Measurements from ENCODE around the gene AUTS2.

AUTS2 gene

GRCh38 chr7:70615066-70615606 is 1016.9 kb downstream of the AUTS2 start:
- no peak overlapping the region for H3K4me3 ChIP-seq (ENCODE audit: low read depth, low read length)
- TF ChIP-seq, protein P1, sequence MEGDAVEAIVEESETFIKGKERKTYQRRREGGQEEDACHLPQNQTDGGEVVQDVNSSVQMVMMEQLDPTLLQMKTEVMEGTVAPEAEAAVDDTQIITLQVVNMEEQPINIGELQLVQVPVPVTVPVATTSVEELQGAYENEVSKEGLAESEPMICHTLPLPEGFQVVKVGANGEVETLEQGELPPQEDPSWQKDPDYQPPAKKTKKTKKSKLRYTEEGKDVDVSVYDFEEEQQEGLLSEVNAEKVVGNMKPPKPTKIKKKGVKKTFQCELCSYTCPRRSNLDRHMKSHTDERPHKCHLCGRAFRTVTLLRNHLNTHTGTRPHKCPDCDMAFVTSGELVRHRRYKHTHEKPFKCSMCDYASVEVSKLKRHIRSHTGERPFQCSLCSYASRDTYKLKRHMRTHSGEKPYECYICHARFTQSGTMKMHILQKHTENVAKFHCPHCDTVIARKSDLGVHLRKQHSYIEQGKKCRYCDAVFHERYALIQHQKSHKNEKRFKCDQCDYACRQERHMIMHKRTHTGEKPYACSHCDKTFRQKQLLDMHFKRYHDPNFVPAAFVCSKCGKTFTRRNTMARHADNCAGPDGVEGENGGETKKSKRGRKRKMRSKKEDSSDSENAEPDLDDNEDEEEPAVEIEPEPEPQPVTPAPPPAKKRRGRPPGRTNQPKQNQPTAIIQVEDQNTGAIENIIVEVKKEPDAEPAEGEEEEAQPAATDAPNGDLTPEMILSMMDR (IDR thresholded peaks at IDR 0.05; ENCODE audit: low read depth, low read length, missing control alignments): no peak
- no peak for DNase-seq (ENCODE audit: low read depth)

DNA sequence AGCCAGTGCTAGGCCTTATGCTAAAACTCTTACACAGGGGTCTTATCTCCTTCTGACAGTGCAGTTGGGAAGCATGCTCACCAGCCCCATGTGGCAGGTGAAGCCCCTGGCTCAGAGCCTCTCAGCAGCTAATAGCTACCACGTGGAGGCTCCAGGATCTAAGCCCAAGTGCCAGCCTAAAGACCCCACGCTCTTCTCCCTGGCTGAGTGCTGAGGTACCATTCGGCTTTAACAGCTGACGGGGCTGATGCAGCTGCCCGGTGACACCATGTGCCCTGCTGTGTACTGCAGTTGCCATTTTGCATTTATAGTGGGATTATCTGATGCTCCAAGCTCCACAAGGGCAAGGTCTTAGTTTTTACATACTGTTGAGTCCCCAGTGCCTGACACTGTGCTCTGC is 1017.9 kb downstream of the AUTS2 start:
- no peak overlapping the region for H3K4me3 ChIP-seq (ENCODE audit: low read depth, low read length)
- no peak for DNase-seq (ENCODE audit: low read depth)
- TF ChIP-seq, protein P1 (IDR thresholded peaks at IDR 0.05; ENCODE audit: low read depth, low read length, missing control alignments): no peak

DNA sequence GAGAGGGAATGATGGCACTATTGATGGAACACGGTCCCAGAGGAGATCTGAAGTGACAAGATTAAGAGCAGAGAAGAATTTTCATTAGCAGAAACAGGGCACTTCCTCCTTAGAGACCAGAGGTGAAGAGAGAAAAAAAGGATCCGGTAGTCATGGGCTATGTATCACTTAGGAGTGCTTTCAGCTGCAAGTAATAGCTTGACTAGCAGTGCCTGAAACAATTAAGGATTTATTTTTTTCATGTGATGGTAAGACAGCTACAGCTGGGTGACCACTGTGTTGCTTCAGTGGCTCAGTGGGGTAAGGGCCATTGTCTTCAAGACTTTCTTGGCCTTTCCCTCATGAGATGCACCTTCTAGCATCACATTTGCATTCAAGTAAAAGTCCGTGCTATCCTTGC is 1018.5 kb downstream of the AUTS2 start:
- TF ChIP-seq, protein P1 (IDR thresholded peaks at IDR 0.05; ENCODE audit: low read depth, low read length, missing control alignments): no peak
- DNase-seq (ENCODE audit: low read depth): no peak
- H3K4me3 ChIP-seq (ENCODE audit: low read depth, low read length): no peak overlapping the region

DNA sequence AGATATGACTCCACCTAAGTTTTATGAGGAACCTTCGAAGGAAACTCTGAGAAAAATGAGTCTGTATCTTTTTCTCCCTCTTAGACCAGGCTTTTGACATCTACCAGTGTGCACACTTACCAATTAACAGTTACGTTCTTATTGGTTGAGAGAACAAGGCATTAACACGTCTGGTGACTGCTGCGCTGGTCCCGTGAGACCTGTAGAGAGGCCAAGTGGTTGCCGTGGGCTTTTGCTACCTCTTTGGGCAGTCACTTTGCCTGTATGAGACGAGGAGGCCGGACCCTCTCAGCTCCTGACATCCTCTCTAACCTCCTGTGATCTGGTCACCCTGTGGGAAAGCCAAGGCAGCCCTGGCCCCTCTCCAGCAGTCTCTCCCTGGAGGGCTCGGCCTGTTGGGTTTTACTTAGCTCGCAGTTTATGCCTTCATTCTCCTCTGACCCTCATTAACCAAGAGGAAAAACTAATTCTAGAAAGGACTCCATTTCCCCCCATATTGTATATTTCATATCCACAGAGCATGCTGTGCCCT is 1019.8 kb downstream of the AUTS2 start:
- no peak overlapping the region for H3K4me3 ChIP-seq (ENCODE audit: low read depth, low read length)
- TF ChIP-seq, protein P1 (IDR thresholded peaks at IDR 0.05; ENCODE audit: low read depth, low read length, missing control alignments): no peak
- no peak for DNase-seq (ENCODE audit: low read depth)

- TF ChIP-seq, protein P1 (IDR thresholded peaks at IDR 0.05; ENCODE audit: low read depth, low read length, missing control alignments): no peak
- no peak for DNase-seq (ENCODE audit: low read depth)
- H3K4me3 ChIP-seq (ENCODE audit: low read depth, low read length): no peak overlapping the region
Measured at GRCh38 chr7:70619130-70619529, 1020.9 kb downstream of the AUTS2 start.

- no peak for DNase-seq (ENCODE audit: low read depth)
- TF ChIP-seq, protein P1 (IDR thresholded peaks at IDR 0.05; ENCODE audit: low read depth, low read length, missing control alignments): no peak
- no peak overlapping the region for H3K4me3 ChIP-seq (ENCODE audit: low read depth, low read length)
Measured at GRCh38 chr7:70619659-70620058, 1021.4 kb downstream of the AUTS2 start.

Data from GM12864 (cell line).